Smooth muscle cell of the umbilical artery (primary cell): Measurements from ENCODE around the gene ATP6V1B1. TPM values are rescaled to one million over a fixed set of nuclear protein-coding genes. Genes with fewer than 3 reads are reported as not detected.

ENCODE experiments used
- total RNA-seq: library from RNA; depleted of rRNA; stranded (reverse); fragments of >200 nt; gene quantifications from 2 replicates; pipeline ENCODE4 v1.2.3, GENCODE V29; 2014

The ATP6V1B1 gene
- 0.89 and 1.8 TPM in 2 replicates for total RNA-seq

DNA sequence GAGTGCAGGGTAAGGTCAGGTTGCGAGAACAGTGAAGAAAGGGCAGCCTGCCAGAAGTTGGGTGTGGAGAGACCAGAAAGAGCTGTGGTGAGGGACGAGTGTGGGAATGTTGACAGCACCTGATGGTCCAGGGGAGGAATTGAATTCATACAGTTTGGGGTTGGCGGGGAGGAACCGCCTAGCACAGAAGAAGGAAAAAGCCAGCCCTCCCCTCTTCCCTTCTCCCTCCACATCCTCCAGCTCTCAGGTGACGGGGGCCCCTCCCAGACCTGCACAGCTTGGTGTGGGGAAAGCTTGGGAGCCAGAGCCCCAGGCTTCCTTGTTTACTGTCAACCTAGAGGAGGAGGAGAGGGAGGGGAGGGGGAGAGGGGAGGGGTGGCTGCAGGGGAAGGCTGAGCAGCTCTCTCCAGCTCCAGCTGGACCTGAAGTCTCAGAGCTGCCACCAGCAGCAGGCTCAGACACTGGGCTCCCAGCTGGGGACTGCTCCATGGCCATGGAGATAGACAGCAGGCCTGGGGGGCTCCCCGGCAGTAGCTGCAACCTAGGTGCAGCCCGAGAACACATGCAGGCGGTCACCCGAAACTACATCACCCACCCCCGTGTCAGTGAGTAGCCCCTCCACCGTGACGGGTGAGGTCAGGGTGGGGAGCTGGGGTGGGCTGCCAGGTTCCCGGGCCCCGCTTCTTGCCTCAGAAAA is at the start of gene ATP6V1B1:
ATP6V1B1 (plus strand) TSS at position 433 of the 697 bp plus-strand sequence; CDS start at position 488, 55 bp downstream.

DNA sequence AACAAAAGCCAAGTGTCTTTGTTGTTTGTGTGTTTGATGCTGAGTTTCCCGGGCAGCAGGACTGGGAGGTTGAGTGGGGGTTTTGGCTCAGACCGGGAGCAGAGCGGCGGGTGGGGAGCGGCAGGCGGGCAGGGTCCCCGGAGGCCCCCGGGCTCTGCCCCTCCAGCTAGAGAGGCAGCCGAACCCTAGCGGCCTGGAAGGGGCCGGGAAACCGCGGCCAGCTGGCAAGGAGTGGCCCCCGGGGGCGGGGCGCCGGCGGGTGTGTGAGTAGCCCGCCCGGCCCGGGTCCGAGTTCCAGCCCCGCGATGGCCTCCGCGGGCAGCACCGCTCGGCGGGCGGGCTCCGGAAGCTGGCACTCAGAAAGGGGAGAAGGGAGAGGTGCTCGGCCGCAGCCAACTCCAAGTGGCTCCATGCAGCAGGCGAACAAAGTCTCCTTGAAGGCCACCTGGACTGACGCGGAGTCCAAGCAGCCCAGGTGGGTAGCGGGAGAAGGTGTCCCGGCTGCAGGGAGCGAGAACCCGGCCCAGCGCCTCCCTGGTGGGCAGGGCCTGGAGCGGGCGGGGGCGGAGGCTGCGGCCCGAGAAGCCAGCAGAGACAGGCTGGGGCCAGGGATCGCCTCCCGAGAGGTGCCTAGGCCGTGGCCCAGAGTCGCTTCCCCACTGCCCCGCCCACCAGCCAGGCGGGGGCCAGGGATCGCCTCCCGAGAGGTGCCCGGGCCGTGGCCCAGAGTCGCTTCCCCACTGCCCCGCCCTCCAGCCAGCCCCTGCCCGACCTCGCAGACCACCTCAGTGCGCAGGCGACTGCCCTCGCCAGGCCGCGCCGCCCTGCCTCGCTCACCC is 42.9 kb downstream of the ATP6V1B1 start, which contains the start of gene ANKRD53:
ANKRD53 (plus strand) TSS at position 290 of the 839 bp plus-strand sequence; CDS start at position 306, 16 bp downstream.

DNA sequence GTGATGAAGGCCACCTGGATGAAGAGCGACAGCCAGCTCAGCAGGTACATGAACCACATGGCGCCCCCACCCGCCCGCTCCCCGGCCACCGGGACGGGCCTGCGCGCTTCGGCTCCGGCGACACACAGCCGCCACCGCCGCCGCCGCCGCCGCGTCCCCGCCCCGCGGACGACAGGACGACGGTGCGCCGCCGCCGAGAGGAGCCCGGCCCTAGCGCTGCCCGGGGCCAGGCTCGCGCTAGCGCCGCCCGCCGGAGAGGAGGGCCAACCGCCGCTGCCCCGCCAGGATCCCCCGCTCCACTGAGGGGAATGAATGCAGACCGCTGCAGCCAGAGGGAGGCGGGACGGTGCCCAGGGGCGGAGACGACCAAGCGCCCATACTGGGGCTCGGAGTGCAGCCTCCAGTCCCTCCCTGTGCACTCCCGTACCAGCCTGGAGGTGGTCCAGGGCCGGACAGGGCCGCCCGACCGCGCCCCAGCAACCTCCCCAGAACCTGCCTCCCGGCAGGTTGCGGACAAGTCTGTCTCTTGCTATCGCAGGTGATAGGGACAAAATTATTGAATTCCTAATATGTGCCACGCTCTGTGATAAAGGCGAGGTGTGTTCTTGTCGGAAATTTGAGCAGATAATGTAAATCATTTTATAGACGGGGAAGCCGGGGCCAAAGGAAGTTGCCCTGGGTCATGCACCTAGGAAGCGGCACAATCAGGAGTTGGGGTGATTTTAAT is 59.2 kb downstream of the ATP6V1B1 start, which contains the start of gene TEX261:
TEX261 (minus strand) TSS at position 175 of the 727 bp plus-strand sequence; CDS start at position 59, 116 bp downstream.

Other genes with a start within 250 kb of the ATP6V1B1 start
- 0.28 TPM in 1 of 2 replicates, not detected in the other for gene ADD2, start 167.7 kb upstream of the ATP6V1B1 start, total RNA-seq
- not detected in 2 replicates for gene FIGLA, start 145.3 kb upstream of the ATP6V1B1 start, total RNA-seq
- not detected in 2 replicates for gene CLEC4F, start 115.3 kb upstream of the ATP6V1B1 start, total RNA-seq
- not detected in 2 replicates for gene CD207, start 100.1 kb upstream of the ATP6V1B1 start, total RNA-seq
- 0.74 and 1.2 TPM in 2 replicates for gene VAX2, start 35.3 kb upstream of the ATP6V1B1 start, total RNA-seq
- gene ANKRD53, start 42.7 kb downstream of the ATP6V1B1 start, total RNA-seq, result 1.5 and 1.8 TPM in 2 replicates
- gene TEX261, start 59.0 kb downstream of the ATP6V1B1 start, total RNA-seq, result 39.8 and 69.0 TPM in 2 replicates
- 57.3 and 61.8 TPM in 2 replicates for gene NAGK, start 132.7 kb downstream of the ATP6V1B1 start, total RNA-seq
- gene MCEE, start 194.3 kb downstream of the ATP6V1B1 start, total RNA-seq, result 22.6 and 22.7 TPM in 2 replicates
- gene MPHOSPH10, start 194.7 kb downstream of the ATP6V1B1 start, total RNA-seq, result 20.8 and 27.9 TPM in 2 replicates